ENCODE data around the gene RAD51B. TPM values are rescaled to one million over a fixed set of nuclear protein-coding genes. Genes with fewer than 3 reads are reported as not detected.
A peak's percentile ranks its signal among the peaks of the same experiment; 100 is the strongest.

Gene RAD51B
- total RNA-seq, 1 experiment from 2014 or later = 20.0 TPM

DNA sequence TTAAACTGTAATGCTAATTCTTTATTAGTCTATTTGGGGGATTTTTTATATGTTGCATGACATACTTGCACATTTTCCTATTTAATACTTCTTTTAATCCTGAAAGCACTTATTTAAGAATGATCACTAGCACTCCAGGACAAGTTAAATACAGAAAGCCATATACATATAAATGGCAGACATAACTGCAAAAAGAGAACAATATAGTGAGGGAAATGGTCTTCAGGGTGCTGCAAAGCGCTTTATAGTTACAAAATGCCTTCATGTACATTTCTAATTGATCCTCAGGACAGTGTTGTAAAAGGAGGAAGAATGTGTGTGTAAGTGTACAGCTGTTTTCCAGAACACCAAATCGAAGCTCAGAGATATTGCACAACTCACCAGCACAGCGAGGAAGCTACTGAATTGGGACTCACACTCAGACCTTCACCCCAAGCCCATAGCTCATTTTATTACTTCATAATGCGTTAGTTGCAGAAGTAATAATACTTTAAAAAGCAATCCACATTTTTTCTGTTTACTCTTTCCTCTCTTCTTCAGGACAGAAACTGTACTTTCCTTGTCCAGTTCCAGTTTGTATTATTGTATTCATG is 428.2 kb downstream of the RAD51B start:
- no peak overlapping the region for H3K4me3 ChIP-seq (replicated peaks in 1 of 2; ENCODE audit: low read depth in 1 of 2, low read length in 2 of 2)
- TF ChIP-seq ZFX (IDR thresholded peaks at IDR 0.05) (no peak), EGR1 (IDR thresholded peaks at IDR 0.05; ENCODE audit: low read depth) (no peak), SP1 (IDR thresholded peaks at IDR 0.05; ENCODE audit: low read depth) (no peak), MAX (IDR thresholded peaks at IDR 0.05) (no peak), SRF (IDR thresholded peaks at IDR 0.05; ENCODE audit: low read depth) (no peak; the same call in 1 of the 2 replicates), TCF7L2 (IDR thresholded peaks at IDR 0.05; ENCODE audit: borderline replicate concordance, extremely low read depth, insufficient read depth, insufficient read length) (no peak), YY1 (IDR thresholded peaks at IDR 0.05; ENCODE audit: extremely low read depth, insufficient replicate concordance, low read depth, low read length) (no peak), EZH2phosphoT487 (IDR thresholded peaks at IDR 0.05; ENCODE audit: borderline replicate concordance) (no peak), FOSL1 (IDR thresholded peaks at IDR 0.05; ENCODE audit: low read depth) (no peak), ZNF274 (IDR thresholded peaks at IDR 0.05; ENCODE audit: low read depth, low read length) (no peak), CTCF (IDR thresholded peaks at IDR 0.05 in 2 of 3, conservative IDR thresholded peaks at IDR 0.05 in 1 of 3; ENCODE audit: borderline replicate concordance in 1 of 3, insufficient read depth in 1 of 3, low read depth in 2 of 3, low read length in 2 of 3) (no peak), CBX3 (IDR thresholded peaks at IDR 0.05; ENCODE audit: low read depth) (no peak), POLR2AphosphoS5 (IDR thresholded peaks at IDR 0.05; ENCODE audit: low read depth, low read length) (no peak), JUND (IDR thresholded peaks at IDR 0.05) (no peak)
- TF ChIP-seq, protein P1, sequence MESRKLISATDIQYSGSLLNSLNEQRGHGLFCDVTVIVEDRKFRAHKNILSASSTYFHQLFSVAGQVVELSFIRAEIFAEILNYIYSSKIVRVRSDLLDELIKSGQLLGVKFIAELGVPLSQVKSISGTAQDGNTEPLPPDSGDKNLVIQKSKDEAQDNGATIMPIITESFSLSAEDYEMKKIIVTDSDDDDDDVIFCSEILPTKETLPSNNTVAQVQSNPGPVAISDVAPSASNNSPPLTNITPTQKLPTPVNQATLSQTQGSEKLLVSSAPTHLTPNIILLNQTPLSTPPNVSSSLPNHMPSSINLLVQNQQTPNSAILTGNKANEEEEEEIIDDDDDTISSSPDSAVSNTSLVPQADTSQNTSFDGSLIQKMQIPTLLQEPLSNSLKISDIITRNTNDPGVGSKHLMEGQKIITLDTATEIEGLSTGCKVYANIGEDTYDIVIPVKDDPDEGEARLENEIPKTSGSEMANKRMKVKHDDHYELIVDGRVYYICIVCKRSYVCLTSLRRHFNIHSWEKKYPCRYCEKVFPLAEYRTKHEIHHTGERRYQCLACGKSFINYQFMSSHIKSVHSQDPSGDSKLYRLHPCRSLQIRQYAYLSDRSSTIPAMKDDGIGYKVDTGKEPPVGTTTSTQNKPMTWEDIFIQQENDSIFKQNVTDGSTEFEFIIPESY (IDR thresholded peaks at IDR 0.05; ENCODE audit: extremely low read depth, insufficient replicate concordance, low read length) = no peak
- H4K20me1 ChIP-seq (ENCODE audit: insufficient read depth) = no peaks in the 10 kb centered on the region
- no peaks in the 10 kb centered on the region for H3K27me3 ChIP-seq (ENCODE audit: insufficient read depth, low read length)
- no peak for ATAC-seq
- H3K9me3 ChIP-seq (ENCODE audit: control insufficient read depth in 1 of 2, insufficient read depth in 1 of 2, low read depth in 1 of 2, low read length in 2 of 2) = no peaks in the 10 kb centered on the region
- RAD21 ChIA-PET (ENCODE audit: low non-redundant PET in 1 of 2, low total read pairs in 2 of 2, uncharacterized antibody in 2 of 2, unreplicated experiment in 2 of 2) = interaction anchor here in 1 of 2 experiments (1.0 to 3.4 kb wide), 2 partner anchors 539 to 542 kb away, joined by 3 to 14 read pairs; no protein-coding TSS in a partner anchor
- no peak overlapping the region for H3K9ac ChIP-seq (ENCODE audit: low read length)
- CTCF ChIA-PET = interaction anchor here (0.6 to 2.8 kb wide), 9 partner anchors 142 to 596 kb away, joined by 3 to 17 read pairs (median 8); no protein-coding TSS in a partner anchor
- POLR2A ChIA-PET = interaction anchor here (0.9 to 6.1 kb wide), 3 partner anchors 538 to 571 kb away, joined by 3 to 45 read pairs (median 38); no protein-coding TSS in a partner anchor
- no peaks in the 10 kb centered on the region for H3K79me2 ChIP-seq (ENCODE audit: insufficient read depth, low read length)
- no peaks in the 10 kb centered on the region for H3K36me3 ChIP-seq (ENCODE audit: control insufficient read depth in 1 of 2, insufficient read depth in 2 of 2, low read length in 2 of 2)
- no peaks in the 10 kb centered on the region for H3K9me2 ChIP-seq (ENCODE audit: insufficient read depth)
- 0 out of 2 replicates have a peak overlapping the region, but pooled peaks have one; percentile 61 for H3K4me2 ChIP-seq (ENCODE audit: low read length)
- H2AFZ ChIP-seq (ENCODE audit: low read depth, low read length, poor library complexity, severe bottlenecking) = no peak overlapping the region
- peak overlapping the region; percentile 100 for H3K27ac ChIP-seq (ENCODE audit: low read depth, low read length)
- H3K4me1 ChIP-seq (ENCODE audit: control insufficient read depth in 1 of 2, insufficient read depth in 2 of 2, low read length in 2 of 2) = peaks cover 60 to 81% of the 10 kb centered on the region in 2 experiments
- no peak for DNase-seq (ENCODE audit: low read depth, low spot score)
- BruUV-seq (replicated peaks) = no TSS peak
- intact Hi-C loops (cut with micrococcal nuclease) = loop anchor here (1.0 to 5.0 kb wide), 7 partner anchors 105 to 577 kb away; no protein-coding TSS in a partner anchor

All from HCT116 (cell line).